HPDE6-E6E7 (cell line): ENCODE results near the gene HLA-A.
"Not testable (repeated sequence)": the region's sequence is repeated elsewhere in the genome, so short reads cannot be mapped to it uniquely, and the experiment has no call there.

ENCODE experiments used
- DNase-seq: peaks from one replicate; pipeline ENCODE4 v3.0.0; 2011; ENCODE audit warnings: missing footprints; ENCODE audit errors: extremely low spot score

The HLA-A gene

DNA sequence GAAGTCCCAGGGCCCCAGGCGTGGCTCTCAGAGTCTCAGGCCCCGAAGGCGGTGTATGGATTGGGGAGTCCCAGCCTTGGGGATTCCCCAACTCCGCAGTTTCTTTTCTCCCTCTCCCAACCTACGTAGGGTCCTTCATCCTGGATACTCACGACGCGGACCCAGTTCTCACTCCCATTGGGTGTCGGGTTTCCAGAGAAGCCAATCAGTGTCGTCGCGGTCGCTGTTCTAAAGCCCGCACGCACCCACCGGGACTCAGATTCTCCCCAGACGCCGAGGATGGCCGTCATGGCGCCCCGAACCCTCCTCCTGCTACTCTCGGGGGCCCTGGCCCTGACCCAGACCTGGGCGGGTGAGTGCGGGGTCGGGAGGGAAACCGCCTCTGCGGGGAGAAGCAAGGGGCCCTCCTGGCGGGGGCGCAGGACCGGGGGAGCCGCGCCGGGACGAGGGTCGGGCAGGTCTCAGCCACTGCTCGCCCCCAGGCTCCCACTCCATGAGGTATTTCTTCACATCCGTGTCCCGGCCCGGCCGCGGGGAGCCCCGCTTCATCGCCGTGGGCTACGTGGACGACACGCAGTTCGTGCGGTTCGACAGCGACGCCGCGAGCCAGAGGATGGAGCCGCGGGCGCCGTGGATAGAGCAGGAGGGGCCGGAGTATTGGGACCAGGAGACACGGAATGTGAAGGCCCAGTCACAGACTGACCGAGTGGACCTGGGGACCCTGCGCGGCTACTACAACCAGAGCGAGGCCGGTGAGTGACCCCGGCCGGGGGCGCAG, at the start of gene HLA-A:
HLA-A (plus strand) TSS at position 258 of the 778 bp plus-strand sequence; CDS start at position 280, 22 bp downstream.
- peak; percentile 88 for DNase-seq

DNA sequence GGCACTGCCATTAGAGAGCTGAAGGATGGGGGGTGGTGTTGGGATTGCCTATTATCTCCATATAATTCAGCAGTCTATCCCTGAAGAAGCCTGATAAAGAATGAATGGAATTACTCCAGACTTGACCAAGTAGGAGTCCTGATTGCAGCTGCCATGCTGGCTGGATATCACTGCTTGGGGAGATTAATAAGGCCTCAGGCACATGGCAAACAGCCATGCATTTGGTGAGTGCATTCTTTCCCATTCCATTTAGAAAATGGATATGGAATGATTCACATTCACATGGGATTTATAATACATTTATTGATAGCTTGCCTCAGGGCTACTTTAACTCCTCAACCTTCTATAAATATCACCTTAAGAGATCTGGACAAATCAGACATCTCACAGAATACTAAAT, 49.6 kb upstream of the HLA-A start:
- no peak for DNase-seq

GRCh38 chr6:29899281-29899680, 43.1 kb upstream of the HLA-A start:
- no peak for DNase-seq

DNA sequence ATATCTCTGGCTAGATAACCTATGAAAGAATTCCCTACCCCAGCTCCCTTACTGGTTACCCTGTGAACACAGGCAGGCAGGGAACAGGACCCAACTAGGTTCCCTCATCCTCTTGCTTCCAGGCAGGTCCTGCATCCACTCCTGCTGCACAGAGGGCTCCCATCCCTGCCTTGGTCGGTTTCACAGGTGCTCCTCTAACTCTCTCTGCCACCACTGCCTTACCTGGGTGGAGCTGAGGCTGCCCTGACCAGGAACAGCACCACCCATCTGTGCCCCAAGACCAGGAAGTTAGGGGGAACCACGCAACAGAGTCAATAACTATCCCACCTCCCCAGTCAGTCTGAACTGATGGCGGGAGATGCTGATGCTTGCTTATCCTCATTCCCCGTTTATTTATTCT, 37.0 kb upstream of the HLA-A start:
- no peak for DNase-seq

DNA sequence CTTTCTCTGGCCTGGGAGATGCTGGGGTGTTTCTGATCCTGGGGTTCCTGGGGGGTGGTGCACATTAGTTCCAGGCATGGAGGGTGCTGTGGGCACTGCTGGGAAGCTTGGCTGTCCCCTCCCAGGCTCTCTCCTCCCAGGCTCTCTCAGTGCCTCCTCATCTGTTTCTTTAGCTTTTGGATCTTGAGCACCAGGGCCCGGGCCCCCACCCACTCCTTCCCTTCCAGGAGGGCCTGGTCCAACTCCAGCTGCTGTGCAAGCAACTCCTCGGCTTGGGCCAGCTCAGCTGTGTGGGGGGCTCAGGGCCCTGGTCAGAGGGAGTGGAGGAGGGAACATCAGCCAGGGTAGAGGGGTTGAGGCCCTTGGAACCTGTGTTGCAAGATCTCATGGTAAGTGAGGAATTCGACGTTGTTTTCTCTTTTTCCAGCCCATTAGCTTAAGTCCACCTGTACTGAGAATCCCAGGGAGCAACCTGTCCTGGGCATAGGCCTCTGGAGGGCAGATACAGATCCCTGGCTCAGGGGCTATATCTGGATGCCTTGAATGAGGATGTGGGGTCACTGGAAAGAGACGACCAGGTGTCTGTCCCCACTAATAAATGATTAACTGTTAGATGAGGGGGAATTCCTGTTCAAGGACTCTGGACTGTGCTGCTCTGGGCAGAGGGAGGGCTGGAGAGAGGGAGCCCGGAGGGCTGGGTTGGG, 34.5 kb upstream of the HLA-A start:
- no peak for DNase-seq

DNA sequence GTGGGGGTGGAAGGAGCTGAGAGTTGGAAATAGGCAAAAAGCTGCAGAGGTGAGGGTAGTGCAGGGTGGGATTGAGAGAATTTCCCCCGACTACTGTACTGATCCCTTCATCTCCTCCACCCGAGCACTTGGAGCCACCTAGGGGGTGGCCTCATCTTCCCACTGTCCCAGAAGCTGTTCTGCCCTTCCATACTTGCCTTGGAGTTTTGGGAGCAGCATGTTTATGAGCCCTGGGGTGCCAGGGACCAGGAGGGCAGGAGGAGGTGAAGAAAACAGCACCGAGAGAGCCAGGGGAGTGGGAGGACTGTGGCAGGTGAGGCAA, 34.0 kb upstream of the HLA-A start:
- no peak for DNase-seq

- no peak for DNase-seq
These were observed 33.6 kb upstream of the HLA-A start for GRCh38 chr6:29908710-29909109.

GRCh38 chr6:29909985-29910384, 32.3 kb upstream of the HLA-A start:
- no peak for DNase-seq

DNA sequence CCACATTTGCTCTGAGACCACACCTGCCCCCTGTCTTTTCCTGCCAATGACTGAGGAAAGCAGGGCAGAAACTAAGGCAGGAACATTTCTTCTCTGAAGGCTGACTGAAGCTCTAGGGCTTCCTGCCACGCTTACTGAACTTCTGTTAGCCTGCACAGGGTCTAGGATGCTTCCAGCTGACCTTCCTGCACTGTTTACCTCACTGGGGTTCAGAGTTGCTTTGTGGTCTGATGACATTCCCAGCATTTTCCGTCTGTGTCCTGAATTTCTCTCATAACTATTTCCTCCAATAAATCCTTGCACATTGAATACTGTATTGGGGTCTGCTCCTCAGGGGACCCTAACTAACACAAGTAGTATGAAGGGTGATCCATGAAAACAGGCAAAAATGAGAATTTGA, 29.5 kb upstream of the HLA-A start:
- no peak for DNase-seq

DNA sequence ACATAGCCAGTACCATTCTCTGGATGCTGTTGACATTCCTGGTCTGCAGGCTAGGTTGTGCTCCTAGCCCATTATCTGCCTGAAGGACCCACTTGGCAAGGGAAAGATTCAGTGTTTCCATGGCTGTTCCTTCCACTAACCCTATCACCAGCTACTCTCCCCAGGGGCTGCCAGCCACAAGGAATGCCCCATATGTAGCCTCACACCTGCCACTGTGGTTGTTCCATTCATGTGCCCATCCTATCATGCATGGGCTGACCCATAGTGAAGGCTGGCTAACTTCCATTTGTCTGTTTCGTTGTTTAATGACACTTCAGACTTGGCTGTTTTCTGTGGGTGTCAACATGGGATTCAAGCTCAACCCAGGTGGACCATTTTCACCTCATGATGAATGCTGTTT, 25.6 kb upstream of the HLA-A start:
- DNase-seq: no peak

DNA sequence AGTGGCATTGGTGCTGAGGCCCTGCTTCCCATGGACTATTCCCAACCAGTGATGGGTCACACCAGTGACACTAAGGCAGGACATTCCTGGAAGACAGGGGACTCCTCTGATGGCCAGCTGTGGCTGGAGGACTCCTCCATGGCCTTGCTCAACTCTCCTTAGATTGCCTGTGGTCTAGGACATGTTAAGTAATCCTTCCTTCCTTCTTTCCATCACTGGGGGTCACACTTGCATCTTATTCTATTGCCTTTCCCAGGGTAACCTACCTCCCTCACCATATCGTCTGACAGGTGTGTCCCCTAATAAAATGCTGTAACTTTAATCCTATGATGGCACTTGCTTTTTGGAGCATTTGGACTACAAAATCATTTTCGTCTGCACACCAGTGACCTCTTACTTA, 24.5 kb upstream of the HLA-A start:
- DNase-seq: no peak

DNA sequence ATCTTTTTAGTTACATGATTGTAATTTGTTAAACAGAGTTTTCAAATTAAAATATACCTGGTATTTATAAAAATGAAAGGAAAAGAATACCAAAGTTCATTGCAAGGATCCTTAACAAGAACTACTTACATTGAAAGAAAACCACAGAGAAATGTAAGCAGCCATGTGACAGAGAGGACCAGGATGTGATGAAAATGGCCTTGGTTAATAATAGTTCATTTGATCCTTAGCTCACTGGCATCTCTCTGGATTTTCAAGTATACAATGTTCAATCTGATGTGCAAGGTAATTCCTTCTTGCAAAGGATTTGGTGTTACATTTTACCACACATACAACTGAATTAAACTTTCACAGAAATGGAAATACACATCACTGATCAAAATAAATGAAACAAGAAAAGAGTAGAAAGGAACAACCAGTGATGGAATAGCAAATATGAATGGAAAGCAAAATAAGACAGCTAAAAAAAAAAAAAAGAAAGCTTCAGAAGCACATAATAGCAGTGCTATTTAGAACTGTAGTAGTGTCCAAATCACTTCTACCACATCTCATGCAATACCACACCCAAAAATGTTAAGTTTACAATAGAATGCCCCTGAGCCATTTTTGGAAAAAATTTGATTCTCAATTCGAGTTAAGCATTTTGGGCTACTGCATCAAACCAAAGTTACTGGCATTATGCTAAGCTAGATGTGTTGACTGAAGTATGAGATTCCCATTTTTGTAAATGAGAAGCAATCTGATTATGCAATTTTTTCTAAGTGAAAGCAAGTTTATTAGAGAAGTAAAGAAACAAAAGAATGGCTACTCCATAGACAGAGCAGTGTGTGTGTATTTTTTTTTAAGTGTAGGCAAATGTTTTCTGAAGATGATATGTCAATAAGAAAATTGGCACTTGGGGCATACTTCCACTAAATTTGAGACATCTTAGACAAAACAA, 22.6 kb upstream of the HLA-A start:
- DNase-seq: no peak

DNA sequence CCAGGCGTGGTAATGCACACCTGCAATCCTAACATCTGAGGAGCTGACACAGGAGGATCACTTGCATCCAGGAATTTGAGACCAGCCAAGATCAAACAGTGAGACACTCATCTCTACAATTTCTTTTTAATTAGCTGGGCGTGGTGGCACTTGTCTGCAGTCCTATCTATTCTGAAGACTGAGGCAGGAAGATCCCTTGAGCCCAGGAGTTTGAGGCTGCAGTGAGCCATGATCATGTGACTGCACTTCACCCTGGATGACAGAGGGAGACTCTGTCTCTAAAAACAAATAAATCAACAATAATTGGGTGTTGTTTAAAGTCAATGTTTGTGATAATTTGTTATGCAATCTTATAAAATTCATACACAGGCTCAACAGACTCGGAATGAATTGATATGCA, 18.0 kb upstream of the HLA-A start:
- DNase-seq: no peak

DNA sequence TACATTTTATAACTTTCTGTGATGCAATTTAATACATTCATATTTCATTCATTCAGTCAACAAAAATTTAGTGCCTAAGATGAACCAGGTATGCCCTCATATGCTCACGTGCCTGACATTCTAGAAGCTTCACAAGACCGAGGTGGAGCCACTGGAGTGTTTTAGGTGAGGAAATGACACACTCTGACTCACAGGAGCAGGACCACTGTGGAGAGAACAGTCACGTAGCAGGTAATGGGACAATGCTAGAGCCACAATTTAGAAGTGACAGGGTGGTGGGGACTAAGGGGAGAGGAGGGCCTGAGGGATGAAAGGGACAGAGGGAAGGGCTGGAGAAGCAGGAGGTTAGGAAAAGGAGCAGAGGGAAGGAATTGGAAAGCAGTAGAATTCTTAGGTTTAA, 17.6 kb upstream of the HLA-A start:
- no peak for DNase-seq

- DNase-seq: peak; percentile 51
These were observed 17.0 kb upstream of the HLA-A start for GRCh38 chr6:29925321-29925720.

- DNase-seq: no peak
These were observed 16.5 kb upstream of the HLA-A start for GRCh38 chr6:29925727-29926412.

DNA sequence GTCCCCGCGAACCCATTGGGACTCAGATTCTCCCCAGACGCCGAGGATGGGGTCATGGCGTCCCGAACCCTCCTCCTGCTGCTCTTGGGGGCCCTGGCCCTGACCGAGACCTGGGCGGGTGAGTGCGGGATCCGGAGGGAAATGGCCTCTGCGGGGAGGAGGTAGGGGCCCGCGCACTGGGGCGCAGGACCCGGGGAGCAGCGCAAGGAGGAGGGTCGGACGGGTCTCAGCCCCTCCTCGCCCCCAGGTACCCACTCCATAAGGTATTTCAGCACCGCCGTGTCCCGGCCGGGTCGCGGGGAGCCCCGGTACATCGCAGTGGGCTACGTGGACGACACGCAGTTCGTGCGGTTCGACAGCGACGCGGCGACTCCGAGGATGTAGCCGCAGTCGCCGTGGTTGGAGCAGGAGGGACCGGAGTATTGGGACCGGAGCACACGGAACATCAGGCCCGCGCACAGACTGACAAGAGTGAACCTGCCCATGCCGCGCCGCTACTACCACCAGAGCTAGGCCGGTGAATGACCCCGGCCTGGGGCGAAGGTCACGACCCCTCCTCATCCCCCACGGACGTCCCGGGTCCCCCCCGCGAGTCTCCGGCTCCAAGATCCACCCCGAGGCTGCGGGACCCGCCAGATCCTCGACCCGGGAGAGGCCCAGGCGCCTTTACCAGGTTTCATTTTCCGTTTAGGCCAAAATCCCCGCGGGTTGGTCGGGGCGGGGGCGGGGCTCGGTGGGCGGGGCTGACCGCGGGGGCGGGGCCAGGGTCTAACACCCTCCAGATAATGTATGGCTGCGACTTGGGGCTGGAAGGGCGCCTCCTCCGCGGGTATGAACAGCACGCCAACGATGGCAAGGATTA, 15.7 kb upstream of the HLA-A start:
- DNase-seq: peak; percentile 58

DNA sequence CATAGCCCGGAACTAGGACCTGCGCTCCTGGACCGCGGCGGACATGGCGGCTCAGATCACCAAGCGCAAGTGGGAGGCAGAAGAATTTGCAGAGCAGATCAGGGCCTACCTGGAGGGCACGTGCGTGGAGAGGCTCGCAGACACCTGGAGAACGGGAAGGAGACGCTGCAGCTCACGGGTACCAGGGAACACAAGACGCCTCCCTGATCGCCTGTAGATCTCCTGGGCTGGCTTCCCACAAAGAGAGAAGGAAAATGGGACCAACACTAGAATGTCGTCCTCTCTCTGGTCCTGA, 15.1 kb upstream of the HLA-A start:
- DNase-seq: no peak

GRCh38 chr6:29927841-29928388, 14.4 kb upstream of the HLA-A start:
- DNase-seq: no peak

DNA sequence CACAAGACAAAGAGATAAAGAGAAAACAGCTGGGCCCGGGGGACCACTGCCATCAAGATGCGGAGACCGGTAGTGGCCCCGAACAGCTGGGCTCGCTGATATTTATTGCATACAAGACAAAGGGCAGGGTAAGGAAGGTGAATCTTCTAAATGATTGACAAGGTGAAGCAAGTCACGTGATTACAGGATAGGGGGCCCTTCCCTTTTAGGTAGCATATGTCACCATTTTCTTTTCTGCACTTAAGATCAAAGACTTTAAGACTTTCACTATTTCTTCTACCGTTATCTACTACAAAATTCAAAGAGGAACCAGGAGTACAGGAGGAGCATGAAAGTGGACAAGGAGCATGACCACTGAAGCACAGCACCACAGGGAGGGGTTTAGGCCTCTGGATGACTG, 12.3 kb upstream of the HLA-A start:
- DNase-seq: not testable (repeated sequence)

GRCh38 chr6:29933955-29934354, 8.4 kb upstream of the HLA-A start:
- no peak for DNase-seq
